IPS DF 4.7 (cell line): ENCODE results near the gene MTMR3.

ENCODE experiments used
- DNase-seq: peaks from one replicate; pipeline ENCODE4 v3.0.0-alpha.2; 2013; ENCODE audit warnings: low spot score; ENCODE audit errors: extremely low read depth

Gene MTMR3

GRCh38 chr22:29914991-29915533 lies 32.1 kb downstream of the MTMR3 start:
- no peak for DNase-seq

GRCh38 chr22:29916007-29916544 lies 33.1 kb downstream of the MTMR3 start:
- DNase-seq = no peak

GRCh38 chr22:29917052-29917902 lies 34.3 kb downstream of the MTMR3 start:
- no peak for DNase-seq

GRCh38 chr22:29925402-29925801 lies 42.4 kb downstream of the MTMR3 start:
- DNase-seq = no peak

- no peak for DNase-seq
Measured at GRCh38 chr22:29926057-29926456, 43.1 kb downstream of the MTMR3 start.

GRCh38 chr22:29932136-29932535 lies 49.2 kb downstream of the MTMR3 start:
- no peak for DNase-seq

- DNase-seq = no peak
Measured at GRCh38 chr22:29933619-29934018, 50.6 kb downstream of the MTMR3 start.

GRCh38 chr22:29934596-29934995 lies 51.6 kb downstream of the MTMR3 start:
- DNase-seq = no peak

- DNase-seq = no peak
Measured at GRCh38 chr22:29936186-29936585, 53.2 kb downstream of the MTMR3 start.

- DNase-seq = no peak
Measured at GRCh38 chr22:29937940-29938693, 55.1 kb downstream of the MTMR3 start.

- DNase-seq = no peak
Measured at GRCh38 chr22:29940526-29940925, 57.6 kb downstream of the MTMR3 start.

- no peak for DNase-seq
Measured at GRCh38 chr22:29944339-29944738, 61.4 kb downstream of the MTMR3 start.

GRCh38 chr22:29945435-29945834 lies 62.5 kb downstream of the MTMR3 start:
- DNase-seq = no peak

- no peak for DNase-seq
Measured at GRCh38 chr22:29946220-29946619, 63.2 kb downstream of the MTMR3 start.

GRCh38 chr22:29947410-29948384 lies 64.7 kb downstream of the MTMR3 start:
- no peak for DNase-seq

GRCh38 chr22:29948385-29948769 lies 65.4 kb downstream of the MTMR3 start:
- no peak for DNase-seq

- no peak for DNase-seq
Measured at GRCh38 chr22:29949872-29950271, 66.9 kb downstream of the MTMR3 start.

- no peak for DNase-seq
Measured at GRCh38 chr22:29951791-29952413, 68.9 kb downstream of the MTMR3 start.

- no peak for DNase-seq
Measured at GRCh38 chr22:29954203-29954855, 71.4 kb downstream of the MTMR3 start.

GRCh38 chr22:29956680-29957079 lies 73.7 kb downstream of the MTMR3 start:
- no peak for DNase-seq
